ENCODE data around the gene DCAF5.

- TF ChIP-seq POLR2A (IDR thresholded peaks at IDR 0.05; ENCODE audit: low read length): no peak
- TF ChIP-seq GATA1 (IDR thresholded peaks at IDR 0.05; ENCODE audit: low read depth, low read length): no peak
Measured at GRCh38 chr14:69068744-69069421, 84.0 kb downstream of the DCAF5 start.
